ENCODE results near the gene ARHGAP8. TPM values are rescaled to one million over a fixed set of nuclear protein-coding genes. Genes with fewer than 3 reads are reported as not detected.
A peak's percentile ranks its signal among the peaks of the same experiment; 100 is the strongest.
"Not testable (repeated sequence)": the region's sequence is repeated elsewhere in the genome, so short reads cannot be mapped to it uniquely, and the experiment has no call there.

The ARHGAP8 gene
- total RNA-seq, 1 donor from 2014 or later, result 1.1 TPM

DNA sequence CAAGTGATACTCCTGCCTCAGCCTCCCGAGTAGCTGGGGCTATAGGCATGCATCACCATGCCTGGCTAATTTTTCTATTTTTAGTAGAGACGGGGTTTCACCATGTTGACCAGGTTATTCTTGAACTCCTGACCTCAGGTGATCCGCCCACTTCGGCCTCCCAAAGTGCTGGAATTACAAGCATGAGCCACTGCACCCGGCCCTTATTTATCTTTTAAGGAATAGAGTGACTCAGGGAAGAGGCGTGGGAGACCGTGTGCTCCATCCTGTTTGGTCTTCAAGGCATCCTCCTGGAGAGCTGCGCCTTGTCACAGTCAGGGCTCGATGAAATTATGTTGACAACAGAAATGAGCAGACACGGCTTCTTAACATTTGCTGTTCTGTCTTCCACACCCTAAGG lies 12.7 kb upstream of the ARHGAP8 start:
- not testable (repeated sequence) for DNase-seq

DNA sequence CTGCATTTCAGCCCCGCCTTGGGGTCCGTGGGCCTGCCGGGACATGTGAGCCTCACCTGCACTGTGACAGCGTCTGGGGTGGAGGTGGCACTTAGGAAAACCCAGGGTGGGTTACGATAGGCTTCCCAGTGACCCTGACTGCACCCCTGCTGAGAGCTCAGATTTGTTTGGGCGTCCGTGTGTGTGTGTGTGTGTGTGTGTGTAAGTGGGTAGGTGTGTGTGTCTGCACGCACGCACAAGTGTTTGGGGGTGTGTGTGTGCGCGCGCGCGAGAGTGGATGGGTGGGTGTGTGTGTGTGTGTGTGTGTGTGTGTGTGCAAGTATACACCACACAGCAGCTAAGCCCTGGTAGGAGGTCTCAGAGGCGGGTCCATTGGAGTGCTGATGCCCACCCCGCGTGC lies 12.1 kb upstream of the ARHGAP8 start:
- DNase-seq, result no peak

DNA sequence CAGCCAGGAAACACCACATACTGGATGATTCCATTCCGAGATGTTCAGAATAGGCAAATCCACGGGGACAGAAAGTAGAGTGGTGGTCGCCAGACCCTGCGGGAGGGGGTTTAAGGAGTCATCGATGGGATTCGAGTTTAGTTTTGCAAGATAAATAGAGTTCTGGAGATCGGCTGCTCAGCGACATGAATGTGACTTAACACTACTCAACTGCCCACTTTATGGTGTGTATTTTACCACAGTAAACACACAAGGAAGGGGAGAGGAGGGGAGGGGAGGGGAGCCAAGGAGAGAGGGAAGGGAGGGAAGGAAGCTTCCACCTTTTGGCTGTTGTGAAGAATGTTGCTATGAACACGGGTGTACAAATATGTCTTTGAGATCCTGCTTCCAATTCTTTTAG lies 10.4 kb upstream of the ARHGAP8 start:
- DNase-seq, result no peak

DNA sequence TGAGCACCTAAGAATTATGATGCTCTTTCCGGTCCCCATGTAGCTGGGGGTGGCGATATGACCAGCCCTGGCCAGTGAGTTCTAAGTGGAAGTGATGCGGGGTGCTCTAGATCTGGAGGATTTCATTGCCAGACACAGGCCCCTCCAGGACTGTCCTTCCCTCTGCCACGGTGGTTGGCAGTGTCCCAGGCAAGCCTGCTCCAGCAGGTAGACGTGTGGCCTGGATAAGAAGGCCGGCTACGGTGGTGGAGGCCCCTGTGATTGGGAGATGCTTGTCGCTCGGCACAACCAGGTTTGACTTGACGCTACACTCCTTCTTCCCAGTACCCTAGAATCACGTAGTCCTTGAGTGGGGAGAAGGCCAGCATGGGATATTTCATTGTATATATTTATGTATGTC lies 9.1 kb upstream of the ARHGAP8 start:
- no peak for DNase-seq

DNA sequence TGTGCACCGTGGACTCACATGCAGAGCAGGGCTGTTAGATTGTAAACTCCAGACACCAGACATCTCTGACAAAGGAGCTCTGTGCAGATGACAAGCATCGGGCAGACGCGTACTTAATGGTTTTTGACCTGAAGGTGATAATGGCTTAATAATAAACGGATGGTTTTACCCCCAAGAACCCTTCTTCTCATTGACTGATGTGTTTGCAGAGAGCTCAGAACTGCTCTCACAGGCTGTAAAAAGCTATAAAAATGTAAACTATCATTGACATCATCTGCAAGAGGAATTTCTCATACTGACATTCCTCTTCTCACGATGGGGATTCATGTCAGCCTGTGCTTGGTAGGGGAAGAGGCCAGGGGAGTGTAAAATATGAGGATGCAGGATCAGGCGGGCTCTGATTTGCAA lies 8.6 kb upstream of the ARHGAP8 start:
- no peak for DNase-seq

DNA sequence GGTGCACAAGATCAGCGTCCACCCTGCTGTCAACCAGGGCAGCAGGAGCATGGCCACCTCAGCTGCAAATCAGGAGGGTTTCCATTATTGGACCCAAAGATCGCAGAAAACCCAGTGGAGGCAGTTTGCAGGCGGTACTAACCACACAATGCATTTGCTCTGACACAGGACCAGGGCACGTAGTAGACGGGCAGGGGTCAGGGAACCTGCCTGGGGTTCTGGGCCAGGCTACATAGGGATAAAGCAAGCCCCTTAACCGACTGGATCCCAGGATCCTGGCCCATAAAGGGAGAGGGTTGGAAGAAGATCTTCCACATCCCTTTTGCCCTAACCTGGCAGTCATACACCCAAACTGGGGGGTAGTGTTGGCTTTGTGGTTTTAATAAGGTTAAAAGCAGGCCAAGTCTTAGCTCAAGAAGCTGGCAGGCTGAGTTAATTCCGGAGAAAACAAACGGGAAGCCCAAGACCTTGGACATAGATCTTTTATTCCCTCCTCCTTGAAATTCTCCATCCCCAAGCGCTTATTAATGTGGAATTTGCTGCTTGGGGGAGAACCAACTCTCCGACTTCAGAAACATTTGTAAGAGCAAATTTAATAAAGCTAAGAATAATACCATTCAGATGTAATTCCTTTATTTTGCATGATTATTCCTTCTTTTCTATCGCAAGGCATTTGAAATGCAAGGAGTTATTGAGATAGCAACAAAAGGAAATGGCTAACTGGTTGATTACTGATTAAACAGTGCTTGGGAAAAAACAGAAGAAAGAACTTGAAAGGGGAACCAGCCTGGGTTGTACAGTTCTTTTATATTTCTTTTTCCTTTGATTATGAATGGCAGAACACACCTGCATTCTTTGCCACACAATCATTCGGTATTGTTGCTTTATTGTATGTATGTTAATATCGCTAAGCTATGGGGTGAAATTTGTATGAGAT lies 6.3 kb upstream of the ARHGAP8 start:
- no peak for DNase-seq

DNA sequence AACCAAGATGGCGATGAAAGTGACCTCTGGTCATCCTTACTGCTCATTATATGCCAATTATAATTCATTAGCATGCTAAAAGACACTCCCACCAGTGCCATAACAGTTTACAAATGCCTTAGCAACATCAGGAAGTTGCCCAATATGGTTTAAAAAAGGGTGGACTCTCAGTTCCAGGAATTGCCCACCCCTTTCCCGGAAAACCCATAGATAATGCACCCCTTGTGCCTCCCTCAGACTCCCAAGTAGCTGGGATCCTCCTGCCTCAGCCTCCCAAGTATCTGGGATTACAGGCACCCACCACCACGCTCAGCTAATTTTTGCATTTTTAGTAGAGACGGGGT lies 4.6 kb upstream of the ARHGAP8 start:
- not testable (repeated sequence) for DNase-seq

DNA sequence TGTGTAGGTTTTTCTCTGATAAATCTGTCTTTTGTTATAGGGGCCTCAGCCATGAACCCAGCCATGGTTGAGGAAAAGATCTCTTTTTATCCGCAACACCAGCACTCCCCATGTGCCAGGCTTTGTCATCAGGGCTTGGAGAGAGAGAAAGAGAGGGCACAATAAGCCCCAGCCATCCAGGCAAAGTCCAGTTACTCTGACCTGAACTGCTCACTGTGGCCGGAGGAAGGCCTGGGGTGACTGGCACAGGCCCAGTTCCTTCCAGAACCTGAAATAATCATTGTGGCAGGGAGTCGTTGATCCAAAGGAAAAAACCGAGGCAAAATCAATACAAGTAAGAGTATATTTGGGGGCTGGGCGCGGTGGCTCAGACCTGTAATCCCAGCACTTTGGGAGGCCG lies 3.9 kb upstream of the ARHGAP8 start:
- no peak for DNase-seq

DNA sequence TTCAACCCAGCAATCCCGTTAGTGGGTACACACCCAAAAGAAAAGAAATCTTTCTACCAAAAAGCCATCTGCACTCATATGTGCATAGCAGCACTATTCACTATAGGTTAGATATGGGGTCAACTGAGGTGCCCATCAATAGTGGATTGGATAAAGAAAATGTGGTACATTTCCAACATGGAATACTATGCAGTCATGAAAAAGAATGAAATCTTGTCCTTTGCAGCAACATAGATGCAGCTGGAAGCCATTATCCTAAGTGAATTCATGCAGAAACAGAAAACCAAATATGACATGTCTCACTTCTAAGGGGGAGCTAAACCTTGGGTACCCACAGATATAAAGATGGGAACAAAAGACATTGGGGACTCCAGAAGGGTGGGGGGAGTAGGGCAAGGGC lies 1.9 kb upstream of the ARHGAP8 start:
- DNase-seq, result no peak

DNA sequence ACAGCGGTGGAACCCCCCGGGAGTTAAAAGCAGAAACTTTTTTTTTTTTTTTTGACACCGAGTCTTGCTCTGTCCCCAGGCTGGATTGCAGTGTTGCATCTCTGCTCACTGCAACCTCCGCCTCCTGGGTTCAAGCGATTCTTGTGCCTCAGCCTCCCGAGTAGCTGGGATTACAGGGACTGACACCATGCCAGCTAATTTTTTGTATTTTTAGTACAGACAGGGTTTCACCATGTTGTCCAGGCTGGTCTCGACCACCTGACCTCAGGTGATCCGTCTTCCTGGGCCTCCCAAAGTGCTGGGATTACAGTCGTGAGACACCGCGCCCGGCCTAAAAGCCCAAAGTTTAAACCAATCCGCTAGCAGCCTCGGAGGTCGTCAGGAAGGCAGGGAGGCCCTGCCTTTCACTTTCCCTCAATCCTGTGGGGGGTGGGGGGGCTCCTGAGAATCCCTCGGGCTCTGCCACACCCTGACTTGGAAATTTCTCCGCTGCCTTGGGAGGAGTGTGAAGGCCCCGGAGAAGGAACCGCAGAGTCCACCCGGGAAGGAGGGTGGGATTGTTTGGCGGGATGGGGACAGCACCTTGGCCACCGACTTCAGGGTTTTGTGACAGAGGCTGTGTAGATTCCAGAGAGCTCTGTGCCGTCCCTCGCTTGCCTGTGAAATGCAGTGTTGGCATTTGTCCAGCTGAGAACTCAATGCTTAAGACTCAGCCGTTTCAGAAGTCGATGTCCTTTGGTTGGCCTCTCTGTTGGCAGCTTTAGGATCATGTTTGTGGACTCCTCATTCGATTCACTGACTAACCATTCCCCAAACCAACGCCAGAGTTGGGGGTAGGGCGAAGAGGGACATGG lies 1.0 kb downstream of the ARHGAP8 start:
- DNase-seq, result peak; percentile 93

DNA sequence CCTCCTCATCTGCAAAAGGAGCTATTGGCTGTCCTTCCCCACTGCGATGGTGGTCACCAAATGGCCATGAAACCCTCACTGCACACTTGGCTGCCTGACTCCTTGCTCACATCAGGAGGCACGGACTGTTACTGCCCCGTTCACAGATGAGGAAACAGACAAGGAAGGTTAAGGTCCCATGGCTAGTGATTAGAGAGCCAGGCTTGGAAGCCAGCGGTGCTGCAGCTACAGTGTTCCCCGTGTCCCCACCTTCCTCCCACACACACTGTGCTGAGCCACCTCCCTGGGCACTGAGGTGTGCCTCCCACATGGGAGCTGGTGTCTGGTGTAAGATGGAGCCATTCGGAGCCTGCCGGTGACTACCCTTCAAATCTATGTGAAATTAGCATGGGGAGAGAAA lies 2.6 kb downstream of the ARHGAP8 start:
- no peak for DNase-seq

DNA sequence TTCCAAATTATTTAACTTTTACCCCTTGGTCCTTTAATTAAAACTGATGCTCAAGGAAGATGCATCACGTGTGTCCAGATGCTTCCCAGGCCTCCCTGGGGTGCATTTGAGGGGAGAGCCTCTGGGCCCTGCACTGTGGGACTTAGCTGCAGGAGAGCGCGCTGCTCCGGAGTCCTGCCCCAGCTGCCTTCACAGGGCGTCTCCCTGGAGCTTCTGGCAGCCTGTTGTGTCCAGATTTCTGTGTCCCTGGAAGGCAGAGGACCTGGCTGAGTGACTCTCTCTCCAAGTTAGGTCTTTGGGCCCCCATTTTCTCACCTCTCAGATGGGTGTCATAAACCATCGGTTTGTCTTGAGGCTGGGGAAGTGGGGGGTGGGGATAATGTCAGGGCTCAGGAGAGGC lies 3.0 kb downstream of the ARHGAP8 start:
- no peak for DNase-seq

DNA sequence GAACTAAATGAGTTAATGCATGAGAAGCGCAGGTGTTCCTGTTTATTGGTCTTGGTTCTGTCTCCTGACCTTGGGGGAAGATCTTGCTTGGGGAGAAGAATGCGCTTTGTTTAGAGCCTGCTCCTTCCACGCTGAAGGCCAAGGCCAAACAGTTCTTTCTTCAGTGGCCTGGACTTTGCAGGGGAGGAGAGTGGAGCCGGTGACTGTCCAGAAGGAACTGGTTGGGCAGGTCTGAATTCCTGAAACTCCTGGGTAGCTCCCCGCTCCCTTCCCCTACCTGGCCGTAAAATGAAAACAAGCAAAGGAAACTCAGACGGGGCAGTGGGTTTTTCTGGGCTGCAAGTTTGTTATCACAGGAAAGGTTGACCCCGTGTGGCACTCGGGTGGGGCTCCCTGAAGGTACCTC lies 3.6 kb downstream of the ARHGAP8 start:
- no peak for DNase-seq

DNA sequence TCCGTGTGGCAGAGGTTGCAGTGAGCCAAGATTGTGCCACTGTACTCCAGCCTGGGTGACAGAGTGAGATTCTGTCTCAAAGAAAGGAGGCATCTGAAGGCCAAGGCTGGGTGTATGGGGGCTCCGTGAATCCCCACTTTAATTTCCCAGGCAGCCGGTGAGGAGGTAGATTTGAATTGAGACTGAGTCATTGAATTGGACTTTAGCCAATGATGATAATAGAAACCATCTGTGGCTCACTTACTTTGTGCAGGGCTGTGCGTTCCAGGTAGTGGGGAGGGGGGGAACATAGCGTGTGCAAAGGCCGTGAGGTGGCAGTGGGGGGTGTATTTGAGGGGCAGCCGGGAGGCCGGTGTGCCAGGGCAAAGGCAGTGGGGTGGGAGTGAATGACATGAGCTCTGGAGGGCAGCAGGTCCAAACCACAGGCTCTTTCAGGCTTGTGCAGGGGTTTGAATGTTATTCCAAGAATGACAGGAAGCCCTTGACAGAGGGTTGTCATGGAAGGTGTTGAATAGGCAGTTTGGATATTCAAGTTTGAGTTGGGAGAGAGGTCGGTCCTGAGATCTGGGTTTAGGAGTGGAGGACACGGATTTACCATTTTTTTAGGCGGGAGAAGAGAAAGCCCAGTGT lies 6.1 kb downstream of the ARHGAP8 start:
- DNase-seq, result peak; percentile 77

DNA sequence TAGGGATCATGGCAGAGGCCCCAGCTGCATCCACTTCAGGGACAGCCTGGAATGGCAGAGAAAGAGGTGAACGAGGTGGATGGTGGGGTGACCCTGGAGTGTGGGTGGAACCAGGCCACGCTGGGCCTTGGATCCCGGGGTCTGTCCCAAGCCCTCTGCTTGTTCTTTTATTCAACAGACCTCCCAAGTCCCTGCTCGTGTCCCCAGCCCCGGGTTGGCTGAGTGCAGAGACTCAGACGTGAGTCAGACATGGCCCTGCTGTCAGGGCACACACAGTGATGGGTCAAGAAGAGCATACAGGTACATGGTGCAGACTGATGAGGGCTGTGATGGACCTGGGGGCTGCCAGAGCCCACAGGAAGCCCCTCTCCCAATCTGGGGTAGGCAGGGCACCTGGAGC lies 6.6 kb downstream of the ARHGAP8 start:
- no peak for DNase-seq

DNA sequence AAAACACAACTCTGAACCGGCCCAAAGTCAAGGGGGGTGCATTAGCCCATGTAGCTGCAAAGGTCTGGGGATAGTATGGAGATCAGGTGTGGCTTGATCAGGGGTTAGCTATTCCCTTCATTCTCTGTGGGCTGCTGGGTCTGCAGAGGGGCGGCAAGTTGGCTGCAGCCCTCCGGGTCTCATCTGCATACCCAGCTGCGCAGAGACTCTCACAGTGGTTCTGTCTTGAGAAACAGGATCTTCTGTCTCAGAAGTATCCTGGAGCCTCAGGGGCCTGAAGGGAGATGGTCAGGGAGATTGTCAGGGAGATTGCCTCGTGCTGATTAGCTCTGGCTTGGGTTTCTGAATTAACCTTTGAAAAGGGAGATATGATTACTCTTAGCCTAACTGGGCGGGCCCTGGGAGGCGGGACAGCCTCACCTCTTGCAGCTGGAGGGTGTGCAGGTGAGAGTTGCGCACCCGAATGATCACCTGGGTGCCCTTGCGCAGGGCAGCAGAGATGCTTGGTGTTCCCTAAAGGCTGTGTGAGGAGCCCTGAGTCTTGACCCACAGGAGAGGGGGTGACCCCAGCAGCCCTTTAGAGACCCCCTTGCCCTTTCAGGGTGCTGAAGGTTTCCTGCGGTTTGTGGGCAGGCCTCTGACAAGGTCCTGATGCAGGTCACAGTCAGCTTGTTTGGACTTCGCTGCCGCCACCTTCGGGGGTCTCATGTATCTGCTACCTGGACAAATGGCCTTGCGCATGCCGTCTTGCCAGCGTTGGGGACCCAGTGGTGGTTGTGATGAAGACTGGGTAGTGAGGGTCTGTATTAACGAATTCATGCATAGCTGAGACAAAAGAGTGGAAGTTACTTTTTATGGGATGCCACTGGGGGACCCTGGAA lies 7.3 kb downstream of the ARHGAP8 start:
- DNase-seq, result no peak

DNA sequence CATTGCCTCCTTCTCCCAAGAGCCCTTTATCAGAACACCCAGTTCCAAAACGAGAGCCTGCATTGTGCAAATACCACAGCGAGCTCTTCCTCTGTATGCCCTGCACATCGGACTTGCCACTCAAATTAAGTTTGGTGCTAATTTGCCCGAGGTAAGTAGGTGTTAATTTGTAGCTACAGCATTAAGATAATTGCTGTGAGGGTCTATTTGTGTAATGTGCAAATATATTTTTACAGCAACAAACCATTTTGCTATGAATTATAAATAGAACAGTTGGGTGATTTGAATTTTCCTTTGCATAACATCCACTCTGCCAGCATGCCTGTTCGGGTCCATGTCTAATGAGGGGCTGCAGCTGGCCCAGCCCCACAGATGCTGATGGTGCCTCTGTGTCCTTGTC lies 8.1 kb downstream of the ARHGAP8 start:
- no peak for DNase-seq

DNA sequence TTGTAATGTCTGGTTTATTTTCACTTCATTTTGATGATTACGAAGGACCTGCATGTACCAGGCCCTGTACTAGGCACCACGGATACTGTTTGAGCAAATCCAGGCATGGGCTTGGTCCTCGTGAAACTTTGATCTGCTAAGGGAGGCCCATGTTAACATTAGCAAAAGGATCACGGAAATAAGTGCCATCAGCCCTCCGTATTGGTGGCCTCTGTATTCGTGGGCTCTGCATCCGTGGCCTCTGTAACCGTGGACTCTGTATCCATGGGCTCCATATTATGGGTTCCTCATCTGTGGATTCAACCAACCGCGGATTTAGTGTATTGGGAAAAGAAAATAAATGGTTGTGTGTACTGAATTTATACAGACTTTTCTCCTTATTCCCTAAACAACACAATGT lies 8.7 kb downstream of the ARHGAP8 start:
- no peak for DNase-seq

DNA sequence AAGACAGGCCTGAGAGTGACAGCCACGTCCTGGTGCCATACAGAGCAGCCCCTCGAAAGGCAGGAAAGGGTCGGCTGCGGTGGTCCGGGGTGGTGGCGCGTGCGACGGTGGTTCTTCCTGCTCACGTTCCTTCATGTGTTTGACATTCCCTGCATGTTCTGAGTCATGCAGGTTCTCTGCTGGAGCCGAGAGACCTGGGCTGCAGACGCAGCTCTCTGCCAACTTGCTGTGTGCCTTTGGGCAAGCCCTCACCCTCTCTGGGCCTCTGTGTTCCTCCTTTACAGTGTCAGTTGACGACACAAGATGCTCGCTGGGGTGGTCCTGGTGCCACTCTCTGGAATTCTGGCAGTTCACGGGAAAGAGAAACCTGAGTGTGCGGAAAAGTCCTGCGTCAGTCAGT lies 12.0 kb downstream of the ARHGAP8 start:
- DNase-seq, result no peak

DNA sequence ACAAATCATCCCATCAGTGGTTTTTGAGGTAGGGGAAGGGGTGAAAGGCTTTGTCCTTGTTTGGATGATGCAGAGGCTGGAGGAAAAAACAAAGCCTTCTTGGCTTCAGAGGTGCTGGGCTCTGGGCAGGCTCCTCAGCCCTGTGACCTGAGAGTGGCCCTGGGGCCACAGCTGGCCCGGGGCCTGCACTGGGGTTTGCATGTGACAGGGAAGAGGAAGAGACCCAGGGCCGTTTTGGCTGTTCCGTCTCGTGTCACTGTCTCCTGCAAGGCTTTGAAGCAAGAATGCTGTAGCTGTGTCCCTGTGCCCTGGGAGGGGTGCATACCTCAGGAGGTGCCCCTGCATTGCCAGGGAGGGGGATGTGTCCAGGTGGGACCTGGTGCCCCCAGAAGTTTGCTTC lies 12.6 kb downstream of the ARHGAP8 start:
- no peak for DNase-seq

DNA sequence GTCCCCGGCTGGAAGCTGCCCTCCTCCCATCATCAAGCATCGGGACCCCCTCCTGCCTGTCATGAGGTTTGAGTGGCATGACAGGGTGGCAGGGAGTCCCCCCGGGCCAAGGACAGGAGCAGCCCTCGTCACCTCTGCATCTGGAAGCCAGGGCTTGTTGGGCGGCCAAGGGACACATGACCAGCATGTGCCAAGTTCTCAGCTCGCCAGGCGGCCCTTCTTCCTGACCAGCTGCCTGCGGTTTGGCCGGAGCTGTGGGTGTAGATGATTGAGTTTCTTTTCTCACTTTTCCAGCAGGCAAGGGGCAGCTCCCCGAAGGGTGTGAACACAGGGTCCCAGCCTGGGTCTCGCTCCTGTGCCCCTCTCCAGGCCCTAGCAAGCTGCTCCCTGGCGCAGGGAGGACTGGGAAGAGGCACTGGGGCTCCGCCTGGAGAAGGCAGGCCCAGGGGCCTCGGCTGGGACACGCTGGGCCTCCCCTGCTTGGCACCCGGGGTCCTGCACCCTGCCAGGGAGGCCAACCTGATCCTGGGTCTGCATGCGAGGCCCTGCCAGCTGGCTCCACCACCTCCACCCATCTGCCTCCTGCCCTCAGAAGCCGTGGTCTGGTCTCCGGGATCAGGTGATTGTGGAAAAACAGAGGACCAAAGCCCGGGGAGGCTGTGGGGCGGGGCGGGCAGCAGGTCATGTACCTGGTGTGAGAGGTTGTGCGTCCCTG lies 13.4 kb downstream of the ARHGAP8 start:
- no peak for DNase-seq

Data from tongue (tissue), 2 donors.